Activated T-cell treated with anti-CD3 and anti-CD28 coated beads, Interleukin-2, amount 50 U/mL, for 1 hour (primary cell): Measurements from ENCODE around the gene KCNQ1.

Experiments
- DNase-seq: peaks from one replicate; pipeline ENCODE4 v3.0.0-alpha.2; 2020

Gene KCNQ1

GRCh38 chr11:2660357-2660939, 215.6 kb downstream of the KCNQ1 start:
- DNase-seq: no peak

- no peak for DNase-seq
Measured at GRCh38 chr11:2661173-2662023, 216.6 kb downstream of the KCNQ1 start.

GRCh38 chr11:2662024-2662312, 217.2 kb downstream of the KCNQ1 start:
- no peak for DNase-seq

GRCh38 chr11:2662430-2663299, 217.9 kb downstream of the KCNQ1 start:
- no peak for DNase-seq

- no peak for DNase-seq
Measured at GRCh38 chr11:2663506-2663905, 218.7 kb downstream of the KCNQ1 start.

- no peak for DNase-seq
Measured at GRCh38 chr11:2663915-2664314, 219.1 kb downstream of the KCNQ1 start.

- no peak for DNase-seq
Measured at GRCh38 chr11:2664376-2664775, 219.6 kb downstream of the KCNQ1 start.

GRCh38 chr11:2664791-2665525, 220.2 kb downstream of the KCNQ1 start:
- DNase-seq: no peak

- DNase-seq: no peak
Measured at GRCh38 chr11:2665526-2666400, 221.0 kb downstream of the KCNQ1 start.

GRCh38 chr11:2666401-2666741, 221.6 kb downstream of the KCNQ1 start:
- no peak for DNase-seq

- no peak for DNase-seq
Measured at GRCh38 chr11:2666828-2667570, 222.2 kb downstream of the KCNQ1 start.

GRCh38 chr11:2667940-2668339, 223.1 kb downstream of the KCNQ1 start:
- DNase-seq: no peak

GRCh38 chr11:2668876-2669275, 224.1 kb downstream of the KCNQ1 start:
- no peak for DNase-seq

- DNase-seq: no peak
Measured at GRCh38 chr11:2669634-2670469, 225.0 kb downstream of the KCNQ1 start.

- no peak for DNase-seq
Measured at GRCh38 chr11:2670541-2671100, 225.8 kb downstream of the KCNQ1 start.

GRCh38 chr11:2671748-2672147, 226.9 kb downstream of the KCNQ1 start:
- no peak for DNase-seq

- no peak for DNase-seq
Measured at GRCh38 chr11:2672553-2673249, 227.9 kb downstream of the KCNQ1 start.

- no peak for DNase-seq
Measured at GRCh38 chr11:2673250-2673610, 228.4 kb downstream of the KCNQ1 start.

- no peak for DNase-seq
Measured at GRCh38 chr11:2673871-2674471, 229.2 kb downstream of the KCNQ1 start.
